ENCODE measurements around the gene TFDP1.

TFDP1 gene

GRCh38 chr13:113669231-113669754 is 84.7 kb downstream of the TFDP1 start:
- no peak for DNase-seq

- no peak for DNase-seq
Measured at GRCh38 chr13:113669755-113670341, 85.3 kb downstream of the TFDP1 start.

GRCh38 chr13:113670541-113670940 is 86.0 kb downstream of the TFDP1 start:
- DNase-seq, result no peak

- no peak for DNase-seq
Measured at GRCh38 chr13:113671066-113672001, 86.8 kb downstream of the TFDP1 start.

- no peak for DNase-seq
Measured at GRCh38 chr13:113672002-113672651, 87.6 kb downstream of the TFDP1 start.

All from hematopoietic multipotent progenitor cell treated with erythropoietin and hydrocortisone succinate and interleukin-3 and kit ligand, for 4 days (in vitro differentiated cells).